NCI-H1694 treated with DMSO at 0.1 percent for 48 hours (cell line): ENCODE measurements around the gene PRDM16.

Experiments
- DNase-seq: peaks from one replicate; lab custom pipeline; 2025; lab: John Stamatoyannopoulos, UW

The PRDM16 gene

GRCh38 chr1:3262681-3263286 lies 193.8 kb downstream of the PRDM16 start:
- no peak for DNase-seq

DNA sequence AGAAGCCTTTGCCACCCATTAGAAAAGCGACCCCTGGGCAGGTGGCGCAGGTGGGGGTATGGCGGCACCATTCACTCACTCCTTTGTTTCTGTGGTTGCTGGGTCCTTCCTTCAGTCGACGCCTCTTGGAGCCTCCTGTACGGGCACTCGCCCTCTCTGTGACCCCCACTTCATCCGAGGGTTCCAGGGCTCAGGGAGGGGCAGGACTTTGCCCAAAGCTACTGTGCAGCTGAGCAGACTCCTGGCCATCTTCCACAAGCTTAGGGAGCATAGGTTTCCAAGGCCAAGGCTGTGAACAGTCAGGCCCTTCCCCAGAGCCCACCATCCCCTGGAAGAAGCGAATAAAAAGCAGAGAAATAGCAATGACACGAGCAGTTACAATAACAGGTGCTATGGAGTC lies 194.8 kb downstream of the PRDM16 start:
- no peak for DNase-seq

GRCh38 chr1:3264456-3264855 lies 195.5 kb downstream of the PRDM16 start:
- no peak for DNase-seq

DNA sequence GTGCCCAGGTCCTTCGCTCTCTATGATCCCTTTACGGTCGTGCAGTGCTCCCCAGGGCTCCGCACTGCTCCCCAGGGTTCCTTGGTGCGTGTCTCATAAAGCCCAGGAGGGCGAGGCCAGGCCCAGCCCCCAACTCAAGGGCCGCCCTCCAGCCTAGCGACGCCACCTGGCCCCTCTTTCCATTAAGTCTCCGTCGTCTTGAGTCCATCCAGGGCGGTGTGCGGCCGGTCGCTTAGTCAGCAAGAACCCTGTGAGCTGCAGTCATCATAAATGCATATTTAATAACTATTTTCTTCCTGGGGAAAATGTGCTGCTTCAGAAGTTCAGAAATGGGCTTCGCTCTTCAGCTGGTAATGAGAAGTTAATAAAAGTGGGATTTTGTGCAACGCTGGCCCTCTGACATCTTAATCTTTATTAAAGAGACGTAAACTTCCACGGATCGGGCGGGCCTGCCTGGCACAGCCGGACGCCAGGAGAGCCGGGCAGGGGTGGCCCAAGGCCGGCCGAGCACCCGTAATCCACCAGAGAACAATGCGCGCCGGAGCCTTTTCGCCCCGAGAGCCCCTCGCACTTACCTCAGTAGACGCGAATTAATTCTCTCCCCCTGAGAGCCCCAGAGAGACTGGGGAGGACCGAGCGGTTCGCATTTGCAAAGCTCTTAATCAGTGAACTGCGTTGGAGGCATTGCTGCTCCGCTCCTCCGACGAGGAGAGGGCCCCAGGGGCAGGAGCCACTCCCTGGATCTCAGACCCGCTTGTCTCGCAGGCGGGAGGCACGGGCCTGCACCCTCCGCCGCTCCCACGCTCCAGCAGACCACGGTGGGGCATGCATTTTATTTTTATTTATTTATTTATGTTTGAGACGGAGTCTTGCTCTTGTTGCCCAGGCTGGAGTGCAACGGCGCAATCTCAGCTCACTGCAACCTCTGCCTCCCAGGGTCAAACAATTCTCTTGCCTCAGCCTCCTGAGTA lies 197.1 kb downstream of the PRDM16 start:
- no peak for DNase-seq

DNA sequence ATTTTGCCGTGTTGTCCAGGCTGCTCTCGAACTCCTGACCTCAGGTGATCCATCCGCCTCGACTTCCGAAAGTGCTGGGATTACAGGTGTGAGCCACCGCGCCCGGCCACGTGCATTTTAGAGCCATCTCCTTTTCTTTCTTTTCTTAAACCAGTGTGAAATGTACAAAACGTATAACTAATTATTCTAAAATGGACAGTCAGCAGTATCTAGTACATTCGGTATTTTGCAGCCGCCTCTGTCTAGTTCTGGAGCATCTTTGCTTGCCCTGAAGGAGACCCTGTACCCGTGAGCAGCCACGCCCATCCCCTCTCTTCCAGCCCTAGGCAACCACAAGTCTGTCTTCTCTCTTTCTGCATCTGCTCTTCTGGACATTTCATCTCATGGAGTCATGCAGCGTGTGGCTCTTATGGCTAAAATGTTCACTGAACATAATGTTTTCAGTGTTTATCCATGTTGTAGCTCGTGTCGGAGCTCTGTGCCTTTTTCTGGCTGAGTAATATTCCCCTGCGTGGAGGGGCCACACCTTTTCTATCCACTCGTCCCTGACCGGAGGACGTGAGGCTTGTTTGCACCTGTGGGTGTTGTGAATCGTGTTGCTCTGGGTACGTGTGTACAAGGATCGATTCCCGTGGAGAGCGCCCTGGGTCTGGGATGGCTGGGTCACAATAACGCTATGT lies 198.0 kb downstream of the PRDM16 start:
- DNase-seq = no peak

DNA sequence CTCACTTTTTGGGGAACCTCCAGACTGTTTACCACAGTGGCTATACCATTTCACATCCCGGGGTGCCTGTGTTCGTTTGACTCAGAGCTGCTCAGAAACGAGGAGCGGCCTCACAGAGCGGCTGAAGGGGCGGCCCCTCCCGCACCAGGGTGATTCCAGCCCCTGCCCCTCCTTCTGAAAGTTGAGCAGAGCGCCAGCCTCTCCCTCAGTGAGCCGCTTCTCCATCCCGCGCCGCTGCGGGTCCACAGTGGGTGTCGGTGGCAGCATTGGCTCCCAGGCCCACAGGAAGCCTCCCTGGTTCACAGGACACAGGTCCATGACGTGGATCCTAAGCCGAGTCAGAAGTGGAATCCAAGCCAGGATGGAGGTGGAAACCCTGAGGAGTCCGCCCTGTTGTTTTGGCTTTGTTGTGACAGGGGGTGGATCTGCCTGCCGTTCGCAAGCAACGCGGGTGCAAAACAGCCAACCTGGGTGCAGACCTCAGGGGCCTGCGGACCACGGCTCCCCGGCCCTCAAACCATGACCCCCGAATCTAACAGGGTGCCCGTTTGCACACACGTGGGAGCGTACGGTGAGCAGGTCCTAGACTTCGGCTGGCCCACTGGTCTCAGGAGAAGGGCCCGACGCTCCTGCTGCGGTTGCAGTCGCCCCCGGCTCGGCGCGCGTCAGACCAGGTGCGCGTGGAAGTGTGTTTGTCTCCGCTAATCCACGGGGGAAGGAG lies 198.7 kb downstream of the PRDM16 start:
- no peak for DNase-seq

GRCh38 chr1:3268281-3268680 lies 199.3 kb downstream of the PRDM16 start:
- no peak for DNase-seq

DNA sequence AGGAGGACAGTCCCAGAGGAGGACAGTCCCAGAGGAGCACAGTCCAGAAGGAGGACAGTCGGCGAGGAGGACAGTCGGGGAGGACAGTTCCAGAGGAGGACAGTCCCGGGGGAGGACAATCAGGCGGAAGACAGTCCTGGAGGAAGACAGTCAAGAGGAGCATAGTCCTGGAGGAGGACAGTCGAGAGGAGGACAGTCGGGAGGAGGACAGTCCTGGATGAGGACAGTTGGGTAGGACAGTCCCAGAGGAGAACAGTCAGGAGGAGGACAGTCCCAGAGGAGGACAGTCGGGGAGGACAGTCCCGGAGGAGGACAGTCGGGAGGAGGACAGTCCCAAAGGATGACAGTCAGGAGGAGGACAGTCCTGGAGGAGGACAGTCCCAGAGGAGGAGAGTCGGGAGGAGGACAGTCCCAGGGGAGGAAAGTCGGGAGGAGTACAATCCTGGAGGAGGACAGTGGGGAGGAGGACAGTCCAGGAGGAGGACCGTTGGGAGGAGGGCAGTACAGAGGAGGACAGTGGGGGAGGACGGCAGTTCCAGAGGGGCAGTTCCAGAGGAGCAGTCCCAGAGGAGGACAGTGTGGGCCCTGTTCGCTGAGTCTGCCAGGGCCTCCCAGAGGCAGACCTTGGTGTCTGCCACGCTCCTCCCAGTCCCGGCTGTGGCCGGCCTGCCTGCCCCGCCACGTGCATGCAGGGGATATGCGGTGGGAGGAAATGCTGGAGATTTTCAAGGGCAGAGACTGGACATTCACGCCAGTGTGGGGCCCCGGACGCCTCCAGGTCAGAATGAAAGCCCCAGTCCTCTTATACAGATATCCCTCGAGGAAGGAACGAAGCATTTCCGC lies 201.6 kb downstream of the PRDM16 start:
- no peak for DNase-seq

GRCh38 chr1:3271866-3272265 lies 202.9 kb downstream of the PRDM16 start:
- DNase-seq = no peak

DNA sequence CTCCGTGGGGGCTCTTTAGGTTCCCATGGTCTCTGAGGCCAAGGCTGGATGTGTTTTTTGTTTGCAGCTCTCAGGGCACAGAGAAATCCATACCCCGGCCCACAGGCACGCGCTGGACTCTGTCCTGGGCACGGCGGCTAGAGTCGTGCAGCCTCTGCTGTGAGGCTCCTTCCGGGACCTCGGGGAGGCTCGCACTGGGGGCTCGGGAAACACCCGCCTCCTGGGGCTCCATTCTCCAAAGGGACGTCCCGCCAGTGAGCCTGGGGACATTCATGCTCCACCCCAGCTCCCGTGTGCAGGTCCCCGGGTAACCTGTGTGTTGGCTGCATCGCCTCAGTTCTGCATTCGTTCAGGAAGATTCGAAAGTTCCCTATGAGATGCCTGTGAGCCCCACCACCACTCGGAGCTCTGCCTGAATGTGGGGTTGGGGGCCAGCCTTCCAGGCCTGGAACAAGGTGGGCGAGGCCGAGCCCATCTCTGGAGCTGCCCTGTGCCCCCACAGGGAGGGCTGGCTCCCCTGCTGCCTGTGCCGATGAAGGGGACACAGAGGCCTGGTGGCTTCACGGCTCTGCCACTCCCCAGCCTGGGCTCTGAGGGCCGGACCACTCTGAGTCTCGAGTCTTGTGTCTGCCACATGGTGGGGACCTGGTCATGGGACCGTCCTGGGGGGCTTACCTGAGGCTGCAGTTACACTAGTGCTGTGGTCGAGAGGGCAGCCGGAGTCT lies 203.5 kb downstream of the PRDM16 start:
- DNase-seq = no peak

DNA sequence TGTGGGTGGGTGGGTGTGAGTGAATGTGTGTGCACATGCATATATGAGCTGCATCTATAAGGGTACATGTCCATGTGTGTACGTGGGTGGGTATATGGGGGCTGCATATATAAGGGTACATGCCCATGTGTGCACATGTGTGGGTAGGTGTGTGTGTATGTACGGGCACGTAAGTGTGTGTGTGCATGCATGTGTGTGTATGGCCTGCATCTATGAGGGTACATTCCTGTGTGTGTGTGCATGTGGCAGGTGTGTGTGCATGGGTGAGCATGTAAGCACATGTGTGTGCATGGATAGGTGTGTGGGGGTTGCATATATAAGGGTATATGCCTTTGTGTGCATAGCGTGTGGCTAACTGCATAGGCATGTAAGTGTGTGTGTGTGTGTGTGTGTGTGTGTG lies 204.4 kb downstream of the PRDM16 start:
- DNase-seq = no peak

DNA sequence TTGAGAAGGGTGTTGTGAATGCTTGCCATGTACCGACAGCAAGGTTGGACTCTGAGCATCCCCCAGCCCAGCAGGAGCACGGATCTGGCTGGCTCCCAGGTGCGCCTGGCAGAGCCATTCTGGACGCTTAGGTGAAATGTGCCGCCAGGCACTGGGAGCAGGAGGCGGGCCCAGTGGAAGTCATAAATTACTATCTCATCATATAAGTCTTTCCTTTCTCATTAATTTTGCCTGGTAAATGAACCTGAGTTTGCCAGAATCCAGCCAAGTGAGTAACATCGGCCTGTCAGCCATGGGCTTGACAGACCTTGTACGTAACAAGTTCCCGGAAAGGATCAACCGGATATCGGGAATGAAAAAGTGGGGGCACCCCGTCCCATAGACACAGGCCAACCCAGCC lies 206.0 kb downstream of the PRDM16 start:
- DNase-seq = no peak

DNA sequence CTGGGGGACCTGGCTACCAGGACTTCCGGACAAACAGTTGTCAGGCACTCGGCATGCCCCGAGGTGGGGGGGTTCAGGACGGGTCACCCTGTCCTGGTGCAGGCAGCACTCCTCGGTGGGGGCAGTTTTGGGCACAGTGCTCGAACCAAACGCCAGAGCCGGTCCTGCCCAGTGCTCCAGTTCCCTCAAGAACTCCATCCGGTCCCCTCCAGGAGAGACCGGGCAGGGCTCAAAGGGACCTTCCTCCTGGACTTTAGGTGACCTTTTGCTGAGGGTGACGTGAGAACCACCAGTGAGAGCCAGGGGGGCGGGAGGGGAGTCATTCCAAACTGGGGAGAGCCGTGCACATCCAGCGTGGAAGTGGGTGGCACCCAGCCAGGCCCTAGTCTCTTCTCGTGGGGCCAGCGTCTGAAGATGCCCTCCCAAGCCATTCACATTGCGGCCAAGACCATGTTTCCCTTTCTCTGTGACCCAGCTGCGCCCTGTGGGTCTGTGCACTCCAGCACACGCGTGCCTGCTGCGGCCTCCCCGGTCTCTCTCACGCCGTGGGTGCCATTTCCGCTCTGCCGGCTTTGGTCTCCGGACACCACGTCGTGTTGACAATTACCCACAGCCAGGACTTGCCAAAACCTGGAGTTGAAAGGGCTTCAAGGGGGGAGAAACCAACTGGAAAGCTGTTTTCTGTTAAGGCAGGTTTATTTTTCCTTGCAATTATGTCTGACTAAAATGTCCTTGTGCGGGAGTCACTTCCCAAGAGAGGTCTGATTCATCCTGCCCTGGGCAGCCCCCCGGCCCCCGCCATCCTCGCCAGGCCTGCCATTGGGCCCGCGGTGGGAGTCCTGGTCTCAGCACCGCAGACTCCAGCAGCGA lies 206.7 kb downstream of the PRDM16 start:
- no peak for DNase-seq

- no peak for DNase-seq
Measured at GRCh38 chr1:3276341-3276800, 207.4 kb downstream of the PRDM16 start.

GRCh38 chr1:3277011-3277471 lies 208.0 kb downstream of the PRDM16 start:
- DNase-seq = no peak

DNA sequence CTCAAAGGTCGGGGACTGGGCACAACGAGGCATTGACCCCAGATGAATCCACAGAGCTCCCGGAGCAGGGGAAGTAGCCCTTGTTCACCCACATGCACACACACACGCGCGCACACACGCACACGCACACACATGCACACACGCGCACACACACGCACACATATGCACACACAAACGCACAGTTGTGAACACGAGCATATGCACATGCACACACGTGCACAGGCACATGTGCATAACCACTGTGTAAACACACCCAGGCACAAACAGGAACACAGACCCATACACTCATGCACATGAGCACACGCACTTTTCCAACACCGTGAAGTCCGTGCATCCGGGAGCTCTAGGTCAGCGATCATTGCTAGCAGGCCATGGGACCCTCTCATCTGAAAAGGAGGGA lies 208.6 kb downstream of the PRDM16 start:
- DNase-seq = no peak

DNA sequence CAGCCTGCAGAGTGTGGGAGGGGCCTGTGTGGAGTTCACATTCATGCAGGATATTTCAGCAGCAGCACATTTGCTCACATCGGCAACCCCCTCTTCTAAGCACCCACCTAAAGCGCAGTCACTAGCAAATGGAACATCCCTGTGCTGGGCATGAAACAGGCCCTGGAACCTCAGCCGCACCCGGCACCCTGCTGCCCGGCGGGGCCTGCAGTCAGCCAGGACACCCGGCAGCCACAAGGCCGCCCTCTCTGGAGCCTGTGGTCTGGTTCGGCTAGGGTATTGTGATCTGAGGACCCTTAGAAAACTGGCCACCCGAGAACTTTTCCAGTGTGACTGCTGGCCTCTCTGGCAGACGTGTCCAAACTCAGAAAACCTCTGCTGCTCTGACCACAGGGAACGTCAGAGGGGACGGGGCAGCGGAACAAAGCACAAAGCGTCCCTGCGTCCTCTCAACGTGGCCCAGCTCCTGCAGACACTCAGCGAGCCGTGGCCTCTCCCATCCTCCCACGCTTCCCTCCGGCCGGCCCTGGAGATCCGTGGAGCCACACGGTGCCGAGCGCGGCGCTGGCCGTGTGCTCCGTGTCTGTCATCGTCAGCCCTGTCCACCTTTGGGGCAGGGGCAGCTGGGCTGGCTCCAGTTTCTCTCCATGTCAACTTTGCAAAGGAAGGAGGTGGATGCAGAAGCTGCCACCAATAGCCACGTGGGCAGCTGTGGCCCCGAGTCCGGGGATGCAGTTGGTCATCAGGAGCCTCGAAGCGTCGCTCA lies 209.6 kb downstream of the PRDM16 start:
- no peak for DNase-seq

GRCh38 chr1:3279182-3279470 lies 210.1 kb downstream of the PRDM16 start:
- DNase-seq = no peak

DNA sequence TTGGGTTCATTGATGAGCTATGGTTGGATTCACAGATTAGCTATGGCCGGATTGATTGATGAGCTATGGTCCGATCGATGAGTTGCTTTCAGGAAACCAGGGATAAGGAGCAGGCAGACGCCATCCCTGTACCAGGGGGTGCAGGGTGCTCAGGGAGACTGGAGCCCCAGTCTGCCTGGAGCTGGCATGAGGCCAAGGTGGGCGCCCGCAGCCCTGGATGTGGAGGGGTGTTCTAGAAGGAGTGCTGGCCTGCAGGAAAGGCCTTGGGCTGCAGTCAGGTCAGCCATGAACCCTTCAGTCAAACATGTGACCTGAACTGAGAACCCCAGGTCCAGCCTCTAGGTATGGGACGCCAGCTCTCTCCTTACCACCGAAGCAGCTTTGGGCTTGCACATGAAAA lies 212.7 kb downstream of the PRDM16 start:
- no peak for DNase-seq
